ENCODE measurements around the gene ITGB1. TPM values are rescaled to one million over a fixed set of nuclear protein-coding genes. Genes with fewer than 3 reads are reported as not detected.
"Not testable (repeated sequence)": the region's sequence is repeated elsewhere in the genome, so short reads cannot be mapped to it uniquely, and the experiment has no call there.

The ITGB1 gene
- total RNA-seq, 1 donor from 2014 or later, result 442 TPM

DNA sequence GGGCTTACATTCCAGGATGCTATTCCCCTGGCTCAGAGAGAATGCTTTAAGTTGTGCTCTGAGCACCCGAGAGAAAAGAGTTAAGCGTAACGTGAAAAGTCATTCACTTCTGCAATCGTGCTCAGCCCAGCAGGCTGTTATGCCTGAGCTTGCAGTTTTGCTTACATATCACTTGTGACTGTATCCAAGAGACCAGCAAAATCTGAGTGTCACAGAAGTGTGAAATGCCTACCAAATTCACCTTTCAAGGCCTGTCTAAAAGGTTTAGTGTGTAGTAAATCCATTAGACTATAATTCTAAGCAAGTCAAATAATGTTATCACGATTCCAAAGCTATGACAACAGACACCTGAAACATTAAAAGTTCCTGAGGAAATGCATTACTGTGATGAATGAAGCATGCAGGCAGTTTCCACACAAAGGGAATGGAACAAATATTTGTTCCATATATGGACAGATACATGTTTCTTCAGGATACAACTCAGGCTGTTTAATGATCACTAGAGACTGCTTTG is 20.1 kb downstream of the ITGB1 start:
- peak; percentile 73 for DNase-seq

DNA sequence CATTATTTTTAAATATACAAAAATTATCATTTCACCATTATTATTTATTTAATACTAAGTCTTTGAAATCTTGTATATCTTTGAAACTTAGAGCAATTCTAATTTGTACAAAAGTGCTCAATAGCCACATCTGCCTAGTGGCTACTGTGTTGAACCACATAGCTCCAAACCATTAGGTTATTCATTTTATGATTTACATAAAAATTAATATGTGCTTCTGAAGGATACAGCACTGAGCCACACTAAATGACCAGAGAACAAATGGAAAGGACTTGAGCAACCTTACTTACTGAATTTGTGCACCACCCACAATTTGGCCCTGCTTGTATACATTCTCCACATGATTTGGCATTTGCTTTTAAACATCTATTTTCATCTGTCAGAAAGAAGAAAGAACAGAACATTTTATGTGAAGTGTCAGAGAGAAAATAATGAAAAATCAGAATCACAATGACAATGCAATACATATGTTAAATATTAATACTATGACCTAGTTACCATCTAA is 25.8 kb downstream of the ITGB1 start:
- no peak for DNase-seq

DNA sequence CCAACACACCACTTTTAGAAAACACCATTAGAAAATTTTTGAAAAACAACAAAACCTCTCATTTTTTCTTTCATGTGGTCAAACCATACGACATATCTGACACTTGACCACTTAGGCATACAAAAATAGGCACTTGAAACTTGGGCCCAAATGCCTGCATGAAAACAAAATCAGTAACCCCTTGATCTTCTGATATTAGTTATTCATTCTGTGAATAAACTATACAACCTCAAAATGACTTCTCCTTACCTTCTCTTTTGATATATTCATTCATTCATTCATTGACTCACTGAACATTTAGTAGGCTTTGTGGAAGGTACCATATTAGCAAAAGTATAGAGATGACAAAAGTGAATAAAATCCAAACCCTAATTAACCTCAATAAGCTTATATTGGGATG is 26.4 kb downstream of the ITGB1 start:
- no peak for DNase-seq

DNA sequence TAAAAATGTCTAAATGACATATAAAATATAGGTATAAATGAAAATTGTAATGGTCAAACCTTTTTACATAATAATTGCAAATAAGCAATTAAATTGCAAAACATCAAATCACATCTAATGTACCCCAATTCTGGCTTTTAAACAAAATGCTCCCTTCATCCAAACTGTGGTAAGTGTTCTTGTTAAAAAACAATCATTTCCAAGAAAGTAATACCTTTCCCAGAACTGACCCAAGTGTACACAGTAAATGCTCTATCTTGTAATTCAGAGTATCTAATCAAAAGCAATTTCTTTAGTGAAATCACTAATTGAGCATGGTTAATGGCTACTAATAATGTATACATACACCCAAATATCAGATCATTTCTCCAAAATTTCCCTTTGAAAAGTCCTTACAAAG is 28.0 kb downstream of the ITGB1 start:
- no peak for DNase-seq

DNA sequence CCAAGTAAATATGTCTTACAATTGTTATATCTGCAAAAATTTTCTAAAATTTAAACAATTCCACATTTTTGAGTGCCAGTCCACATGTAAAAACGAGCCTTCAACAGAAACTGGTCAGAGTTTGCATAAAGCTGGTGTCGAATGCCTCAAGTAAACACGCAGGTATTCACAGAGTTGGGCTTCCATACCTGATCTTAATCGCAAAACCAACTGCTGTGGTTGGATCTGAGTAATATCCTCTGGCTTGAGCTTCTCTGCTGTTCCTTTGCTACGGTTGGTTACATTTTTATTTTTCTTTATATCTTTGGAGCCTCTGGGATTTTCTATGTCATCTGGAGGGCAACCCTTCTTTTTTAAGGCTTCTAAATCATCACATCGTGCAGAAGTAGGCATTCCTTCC is 28.4 kb downstream of the ITGB1 start:
- DNase-seq, result no peak

DNA sequence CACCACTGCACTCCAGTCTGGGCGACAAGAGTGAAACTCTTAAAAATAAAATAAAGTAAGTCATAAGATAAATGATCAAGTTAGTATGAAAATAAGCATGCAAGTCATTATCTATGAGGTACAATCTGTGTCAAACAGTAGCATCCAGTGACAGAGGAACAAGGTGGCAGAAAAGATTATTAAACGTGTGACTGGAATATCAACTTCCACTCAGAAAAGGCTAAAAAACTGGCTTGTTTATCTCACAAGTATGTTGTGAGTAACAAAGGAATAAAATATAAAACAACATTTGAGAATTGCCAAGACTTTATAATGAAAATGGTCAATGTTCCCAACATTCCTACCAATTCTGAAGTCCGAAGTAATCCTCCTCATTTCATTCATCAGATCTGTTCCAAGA is 30.3 kb downstream of the ITGB1 start:
- DNase-seq, result no peak

DNA sequence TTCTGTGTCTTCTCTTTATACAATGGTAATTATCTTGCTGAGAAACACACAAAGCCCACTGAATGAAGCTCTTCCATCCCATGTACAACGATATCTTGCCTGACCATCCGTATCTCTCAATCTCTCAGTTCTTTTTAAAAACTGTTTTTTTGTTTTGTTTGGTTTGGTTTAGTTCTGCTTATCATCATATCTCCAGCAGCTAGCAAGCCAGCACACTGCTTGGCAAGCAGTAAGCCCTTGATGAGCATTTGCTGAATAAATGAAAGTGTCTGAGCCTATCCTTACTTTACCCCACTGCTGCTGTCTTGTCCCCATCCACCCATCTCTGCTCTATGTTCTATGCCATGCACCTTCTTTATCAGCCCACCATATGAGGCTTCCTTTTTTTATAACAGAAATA is 34.2 kb downstream of the ITGB1 start:
- no peak for DNase-seq

DNA sequence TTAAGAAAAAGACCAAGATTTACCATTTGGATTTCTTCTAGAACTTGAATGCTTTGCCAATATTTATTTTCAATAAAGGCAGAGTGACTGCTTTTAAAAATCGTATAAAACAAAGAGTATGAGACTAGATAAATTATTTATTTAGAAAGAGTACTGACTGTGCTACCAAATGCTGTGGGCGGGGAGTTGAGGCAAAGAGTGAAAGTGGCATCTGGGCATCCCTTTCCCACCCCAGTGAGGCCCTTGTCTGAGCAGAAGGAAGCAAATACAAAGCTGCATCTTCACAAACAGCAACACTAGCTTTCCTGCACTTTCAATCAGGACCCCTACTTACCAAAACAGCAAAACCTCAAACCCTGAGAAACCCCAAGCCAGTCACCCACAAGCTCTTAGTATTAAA is 34.9 kb downstream of the ITGB1 start:
- DNase-seq, result no peak

DNA sequence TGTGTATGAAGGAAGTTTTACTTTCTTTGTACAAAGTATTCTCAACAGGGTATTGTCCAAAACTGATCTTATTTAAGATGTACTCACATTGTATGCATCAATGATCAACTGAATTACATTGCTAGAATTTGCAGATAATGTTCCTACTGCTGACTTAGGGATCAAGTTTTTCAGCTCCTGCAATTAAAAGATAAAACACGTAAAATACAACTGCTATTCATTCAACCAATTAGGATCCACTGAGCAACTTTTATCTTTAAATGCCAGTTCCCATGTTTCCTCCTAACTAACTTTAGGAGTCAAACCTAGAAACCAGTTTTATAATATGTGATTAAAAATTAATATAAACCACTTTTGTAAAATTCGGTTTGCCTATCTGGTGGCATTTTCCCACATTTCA is 35.9 kb downstream of the ITGB1 start:
- DNase-seq, result no peak

DNA sequence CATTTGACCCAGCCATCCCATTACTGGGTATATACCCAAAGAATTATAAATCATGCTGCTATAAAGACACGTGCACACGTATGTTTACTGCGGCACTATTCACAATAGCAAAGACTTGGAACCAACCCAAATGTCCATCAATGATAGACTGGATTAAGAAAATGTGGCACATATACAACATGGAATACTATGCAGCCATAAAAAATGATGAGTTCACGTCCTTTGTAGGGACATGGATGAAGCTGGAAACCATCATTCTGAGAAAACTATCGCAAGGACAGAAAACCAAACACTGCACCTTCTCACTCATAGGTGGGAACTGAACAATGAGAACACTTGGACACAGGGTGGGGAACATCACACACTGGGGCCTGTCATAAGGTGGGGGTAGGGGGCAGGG is 40.2 kb downstream of the ITGB1 start:
- not testable (repeated sequence) for DNase-seq

DNA sequence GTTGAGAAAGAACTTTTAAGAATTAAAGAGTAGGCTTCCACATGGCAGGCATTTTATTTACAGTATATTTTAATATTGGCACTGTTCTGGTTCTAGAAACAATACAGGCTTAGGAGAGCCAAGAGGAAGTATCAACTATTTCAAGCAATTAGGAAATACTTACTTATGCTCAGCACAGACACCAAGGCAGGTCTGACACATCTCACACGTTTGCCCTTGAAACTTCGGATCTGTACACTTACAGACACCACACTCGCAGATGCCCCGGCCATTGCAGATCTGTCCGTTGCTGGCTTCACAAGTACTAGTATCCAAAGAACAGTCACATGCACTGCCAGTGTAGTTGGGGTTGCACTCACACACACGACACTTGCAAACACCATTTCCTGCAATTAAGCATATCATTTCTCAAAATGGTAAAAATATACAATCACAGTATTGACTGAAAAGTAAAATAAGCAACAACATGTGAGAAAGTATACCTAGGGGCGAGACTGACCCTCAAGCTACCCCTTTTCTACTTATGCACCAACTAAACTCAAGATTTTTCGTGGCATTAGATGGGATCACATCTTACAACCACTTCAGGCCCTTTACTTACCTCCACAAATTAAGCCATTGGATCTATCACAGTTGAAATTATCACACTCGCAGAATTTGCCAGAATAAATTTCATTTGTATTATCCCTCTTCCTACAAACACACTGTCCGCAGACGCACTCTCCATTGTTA is 46.6 kb downstream of the ITGB1 start:
- no peak for DNase-seq

DNA sequence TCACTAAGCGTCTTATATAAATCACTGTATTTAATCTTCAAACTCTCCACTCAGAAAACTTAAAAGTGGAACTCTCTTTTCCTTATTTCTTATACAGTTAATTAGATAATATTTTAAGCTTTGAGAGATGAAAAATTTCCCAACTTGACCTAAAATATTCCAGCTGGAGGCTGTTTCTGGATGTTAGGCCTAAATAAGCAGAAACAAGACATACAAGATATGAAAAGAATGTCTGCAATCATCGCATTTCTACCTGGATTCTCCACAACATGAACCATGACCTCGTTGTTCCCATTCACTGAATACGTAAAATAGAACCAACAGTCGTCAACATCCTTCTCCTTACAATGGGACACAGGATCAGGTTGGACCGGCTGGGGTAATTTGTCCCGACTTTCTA is 48.1 kb downstream of the ITGB1 start:
- not testable (repeated sequence) for DNase-seq

DNA sequence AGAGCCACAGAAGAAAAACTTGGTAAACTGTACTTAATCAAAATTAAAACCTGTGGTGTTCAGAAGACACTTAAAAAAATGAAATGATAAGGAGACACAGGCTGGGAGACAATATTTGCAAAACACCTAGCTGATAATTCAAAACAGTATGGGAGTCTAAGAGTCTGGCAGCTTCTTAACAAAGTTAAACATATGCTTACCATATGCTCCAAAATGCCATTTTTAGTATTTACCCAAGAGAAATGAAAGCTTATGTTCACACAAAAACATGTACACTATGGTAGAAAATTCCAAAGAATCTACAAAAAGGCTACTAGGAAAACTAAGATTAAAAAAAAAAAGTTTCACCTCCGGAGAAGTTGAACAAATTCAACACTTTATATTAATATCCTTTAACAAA is 48.6 kb downstream of the ITGB1 start:
- peak; percentile 76 for DNase-seq

DNA sequence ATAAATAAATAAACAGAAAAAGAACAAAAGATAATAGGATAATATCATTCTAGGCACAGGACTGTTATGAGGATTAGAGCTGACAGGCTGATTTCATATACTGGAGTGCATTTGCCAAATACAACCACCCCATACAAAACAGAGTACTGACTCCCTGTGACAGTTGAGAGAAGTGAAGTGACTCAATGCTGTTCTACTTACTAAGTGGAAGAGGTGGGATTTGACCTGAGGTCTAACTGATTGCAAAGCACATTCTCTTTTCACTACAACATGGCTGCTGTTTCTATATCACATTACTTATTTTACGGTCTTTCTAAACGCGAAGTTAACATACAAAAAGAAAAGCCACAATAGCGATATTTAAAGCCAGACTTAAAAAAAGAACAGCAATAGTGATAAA is 51.4 kb downstream of the ITGB1 start:
- DNase-seq, result no peak

DNA sequence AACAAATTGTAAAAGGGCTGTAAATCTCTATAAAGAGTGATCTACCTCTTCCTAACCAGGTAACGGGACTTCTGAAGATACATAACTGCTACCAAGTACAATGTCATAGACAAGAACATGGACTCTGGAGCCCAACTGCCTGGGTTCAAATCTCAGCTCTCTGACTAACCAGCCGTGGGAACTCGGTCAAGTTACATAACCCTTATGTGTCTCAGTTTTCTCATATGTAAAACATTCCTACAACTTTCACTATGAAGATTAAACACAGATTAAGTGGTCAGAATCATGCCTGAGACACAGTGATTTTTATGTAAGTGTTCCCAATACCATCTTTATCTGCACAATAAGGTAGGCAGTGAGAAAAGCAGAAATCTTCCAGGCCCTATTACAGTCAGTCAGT is 52.6 kb downstream of the ITGB1 start:
- no peak for DNase-seq

DNA sequence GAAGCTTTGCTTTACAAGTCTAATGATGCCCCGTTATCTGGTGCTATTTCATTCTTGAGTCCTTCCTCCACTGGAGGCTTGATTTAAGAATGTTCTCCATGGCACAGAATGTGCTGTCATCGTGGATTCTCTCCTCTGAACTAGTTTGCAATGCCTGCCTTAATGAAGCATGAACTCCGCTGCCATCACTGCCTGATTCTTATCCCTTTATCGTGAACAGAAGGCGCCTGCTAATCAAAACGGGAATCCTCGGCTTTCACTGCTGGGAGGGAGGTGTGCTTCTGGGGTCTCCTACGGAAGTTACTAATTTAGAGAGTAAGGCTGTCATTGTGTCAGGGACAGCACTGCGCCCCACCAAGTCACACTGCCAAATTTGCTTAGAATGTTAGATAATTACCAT is 56.2 kb downstream of the ITGB1 start:
- no peak for DNase-seq

DNA sequence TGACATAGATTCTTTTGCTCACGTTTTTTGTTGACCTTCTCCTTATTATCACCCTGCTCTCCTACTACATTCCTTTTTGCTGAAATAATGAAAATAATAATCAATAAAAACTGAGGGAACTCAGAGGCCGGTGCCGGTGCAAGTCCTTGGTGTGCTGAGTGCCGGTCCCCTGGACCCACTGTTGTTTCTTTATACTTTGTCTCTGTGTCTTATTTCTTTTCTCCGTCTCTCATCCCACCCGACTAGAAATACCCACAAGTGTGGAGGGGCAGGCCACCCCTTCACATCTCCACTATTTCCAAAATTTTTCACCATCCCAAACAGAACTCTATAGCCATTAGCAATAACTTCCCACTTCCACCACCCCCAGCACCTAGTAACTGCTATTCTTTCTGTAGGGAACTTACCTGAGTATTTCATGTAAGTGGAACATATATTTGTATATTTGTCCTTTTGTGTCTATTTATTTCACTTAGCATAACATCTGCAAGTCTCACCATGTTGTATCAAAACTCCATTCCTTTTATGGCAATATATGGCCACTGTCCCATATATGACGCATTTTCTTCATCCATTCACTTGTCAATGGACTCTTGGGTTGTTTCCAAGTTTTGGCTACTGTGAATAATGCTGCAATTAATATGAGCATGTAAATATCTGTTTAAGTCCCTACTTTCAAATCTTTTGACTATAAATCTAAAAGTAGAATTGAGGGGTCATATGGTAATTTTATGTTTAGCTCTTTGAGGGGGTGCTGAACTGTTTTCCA is 62.6 kb downstream of the ITGB1 start:
- not testable (repeated sequence) for DNase-seq

DNA sequence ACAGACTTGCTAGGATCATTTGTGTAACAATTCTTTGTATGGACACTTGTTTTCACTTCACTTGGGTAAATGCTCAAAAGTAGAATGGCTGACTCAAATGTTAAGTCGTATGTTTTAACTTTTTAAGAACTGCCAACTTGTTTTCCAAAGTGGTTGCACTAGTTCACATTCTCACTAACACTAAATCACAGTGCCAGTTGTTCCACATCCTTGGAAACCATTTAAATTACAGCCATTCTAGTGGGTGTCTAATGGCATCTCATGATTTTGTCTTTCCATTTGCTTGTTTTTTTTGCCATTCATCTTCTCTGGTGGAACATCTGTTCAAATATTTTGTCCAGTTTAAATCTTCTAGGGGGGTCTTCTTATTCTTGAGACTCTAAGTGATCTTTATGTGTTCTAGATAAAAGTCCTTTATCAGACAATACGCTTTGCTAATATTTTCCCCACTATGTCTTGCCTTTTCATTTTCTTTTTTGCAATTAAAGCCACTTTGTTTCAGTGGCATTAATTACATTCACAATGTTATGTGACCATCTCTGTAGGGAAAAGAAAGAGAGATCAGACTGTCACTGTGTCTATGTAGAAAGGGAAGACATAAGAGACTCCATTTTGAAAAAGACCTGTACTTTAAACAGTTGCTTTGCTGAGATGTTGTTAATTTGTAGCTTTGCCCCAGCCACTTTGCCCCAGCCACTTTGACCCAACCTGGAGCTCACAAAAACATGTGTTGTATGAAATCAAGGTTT is 63.9 kb downstream of the ITGB1 start:
- DNase-seq, result no peak

DNA sequence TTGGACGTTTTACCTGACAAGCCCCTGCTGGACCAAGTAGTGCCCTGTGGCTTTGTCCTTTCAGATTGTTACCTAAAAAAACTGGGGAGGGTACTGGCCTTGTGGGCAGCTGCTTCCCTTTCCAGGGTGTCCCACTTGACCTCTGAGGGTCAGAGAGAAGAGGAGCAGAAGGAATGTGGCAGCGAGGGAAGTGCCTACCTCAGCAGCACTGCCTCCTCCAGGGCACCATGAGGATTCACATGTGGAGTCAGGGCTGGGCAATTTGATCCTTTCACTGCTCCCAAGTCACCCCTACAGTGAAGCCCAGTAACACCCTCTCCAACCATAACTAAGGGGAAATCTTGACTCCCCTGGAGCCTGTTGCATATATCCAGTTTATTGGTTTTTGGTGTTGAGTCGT is 64.6 kb downstream of the ITGB1 start:
- no peak for DNase-seq

DNA sequence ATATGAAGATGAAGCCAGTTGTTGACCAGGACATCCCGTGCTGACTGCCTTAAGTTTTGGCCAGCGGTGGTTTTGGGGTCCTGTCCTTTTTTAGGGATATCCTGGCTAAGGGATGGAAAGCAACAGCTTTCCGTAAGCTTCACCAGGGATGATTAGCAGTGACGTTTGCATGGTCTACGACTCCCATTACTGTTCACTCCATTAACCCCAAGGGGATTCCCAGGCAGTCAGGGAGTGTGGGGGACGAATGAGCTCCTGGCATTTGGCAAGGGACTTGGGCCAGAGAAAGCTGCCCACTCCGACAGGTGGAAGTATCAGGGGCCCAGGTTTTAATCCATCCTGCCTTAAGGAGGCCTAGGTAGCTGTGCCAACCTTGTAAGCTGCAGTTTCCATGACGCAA is 66.8 kb downstream of the ITGB1 start:
- DNase-seq, result no peak

DNA sequence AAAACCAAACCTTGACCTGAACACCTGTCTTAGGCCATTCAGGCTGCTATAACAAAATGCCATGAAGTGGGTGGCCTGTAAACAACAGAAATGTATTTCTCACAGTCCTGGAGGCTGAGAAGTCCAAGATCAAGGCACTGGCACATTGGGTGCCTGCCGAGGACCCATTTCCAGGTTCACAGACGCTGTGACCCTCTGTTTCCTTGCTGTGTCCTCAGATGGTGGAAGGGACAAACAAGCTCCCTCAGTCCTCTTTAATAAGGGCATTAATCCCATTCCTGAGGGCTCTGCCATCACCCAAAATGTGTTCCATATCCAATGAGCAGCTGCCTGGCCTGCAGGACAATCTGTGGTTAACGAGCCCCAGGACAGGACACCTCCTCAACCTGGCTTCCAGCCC is 67.6 kb downstream of the ITGB1 start:
- no peak for DNase-seq

DNA sequence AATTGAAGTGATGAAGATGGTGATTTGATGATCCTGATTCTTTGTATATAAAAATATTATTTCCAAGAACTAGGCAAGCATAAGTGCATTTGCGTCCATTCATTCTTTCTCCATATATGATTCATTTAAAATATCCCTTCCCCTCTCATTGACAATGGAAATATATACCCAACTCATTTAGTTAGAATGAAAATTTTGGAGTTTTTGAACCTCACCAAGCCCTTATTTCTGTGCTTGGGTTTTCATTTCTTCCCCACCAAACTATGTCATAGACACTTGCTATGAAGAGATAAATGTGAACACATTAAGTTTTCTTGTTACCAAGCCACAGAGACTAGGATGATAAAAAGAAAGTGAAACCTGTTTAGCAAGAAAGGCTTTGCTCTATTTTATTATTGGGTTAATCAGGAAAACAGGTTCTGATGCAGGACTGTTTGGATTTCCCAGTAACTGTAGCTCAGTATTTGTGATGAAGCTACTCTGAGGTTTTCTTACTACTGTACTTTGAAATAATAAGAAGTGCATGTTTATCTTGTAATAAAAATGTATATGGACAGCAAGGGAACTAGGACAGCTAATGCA is 68.3 kb downstream of the ITGB1 start:
- DNase-seq, result no peak

Data from skin of body (tissue), 2 donors.